Upper lobe of left lung (tissue), 6 donors: Measurements from ENCODE around the gene CCDC77. TPM values are rescaled to one million over a fixed set of nuclear protein-coding genes. Genes with fewer than 3 reads are reported as not detected.

Source experiments
- ATAC-seq, 2 donors: fragments of 200-7000 bp; cut with Tn5 transposase; one replicate each; pipeline ENCODE4 v1.9.1; 2022; ENCODE audit warnings: mild to moderate bottlenecking in 2 of 2, moderate library complexity in 2 of 2; ENCODE audit not compliant: low FRiP score in 2 of 2
- DNase-seq, 2 donors: peaks; one replicate each; pipeline ENCODE4 v3.0.0-alpha.2; 2019 to 2020
- H3K27ac ChIP-seq, 4 donors: fragments of 200-600 bp; sonication (generic); one replicate each; pipeline ENCODE4 v1.5.1; 2016 to 2019
- H3K27me3 ChIP-seq, 4 donors: fragments of 200-600 bp; sonication (generic); one replicate each; pipeline ENCODE4 v1.5.1; 2017 to 2019
- H3K36me3 ChIP-seq, 4 donors: fragments of 200-600 bp; sonication (generic); one replicate each; pipeline ENCODE4 v1.5.1; 2016 to 2019
- H3K4me1 ChIP-seq, 4 donors: fragments of 200-600 bp; sonication (generic); one replicate each; pipeline ENCODE4 v1.5.1; 2018 to 2019
- H3K4me3 ChIP-seq, 4 donors: fragments of 200-600 bp; sonication (generic); one replicate each; pipeline ENCODE4 v1.5.1; 2017 to 2019; ENCODE audit warnings: mild to moderate bottlenecking in 2 of 4, moderate library complexity in 1 of 4
- H3K9me3 ChIP-seq, 4 donors: fragments of 200-600 bp; sonication (generic); one replicate each; pipeline ENCODE4 v1.5.1; 2018 to 2019
- EP300 ChIP-seq, 4 donors: sonication (generic); formaldehyde crosslinking; IDR thresholded peaks; one replicate each; pipeline ENCODE4 v1.5.1; 2017; ENCODE audit warnings: antibody characterized with exemption in 4 of 4, control low read depth in 2 of 4
- POLR2A ChIP-seq, 4 donors: fragments of 450-650 bp; IDR thresholded peaks; one replicate each; pipeline ENCODE4 v1.5.1; 2016 to 2017; ENCODE audit warnings: antibody characterized with exemption in 4 of 4, mild to moderate bottlenecking in 2 of 4
- POLR2AphosphoS5 ChIP-seq, 2 donors: sonication (generic); formaldehyde crosslinking; IDR thresholded peaks; one replicate each; pipeline ENCODE4 v1.5.1; 2017; ENCODE audit warnings: antibody characterized with exemption in 2 of 2
- WGBS, 2 donors: methylation state at CpG; one replicate each; pipeline ENCODE4 v1.1.5; 2017 to 2018; 5-methylcytosine and 5-hydroxymethylcytosine counted together
- total RNA-seq, 6 donors: library from RNA; depleted of rRNA in 4 of 6; stranded (reverse); fragments of >200 nt in 4 of 6; gene quantifications; one replicate each; pipeline versions ENCODE4 v1.1.0 to v1.2.1, GENCODE V29; 2016 to 2021
- TF ChIP-seq, protein P1 (sequence below), 6 experiments: fragments of 450-650 bp in 4 of 6; fragments of 200-600 bp in 2 of 6; sonication (generic) in 2 of 6; IDR thresholded peaks; one replicate each; pipeline ENCODE4 v1.5.1; 2016 to 2019; ENCODE audit warnings: antibody characterized with exemption in 6 of 6
- donor health status: DM: no; HTN: no; CAD: no; lungs with moderate emphysema.
- donor health status: DM: no; HTN: yes; CAD: no; lungs with severe emphysema.

The CCDC77 gene
- total RNA-seq, 6 donors from 2014 or later = 6.5 to 25.1 (median 7.6) TPM

DNA sequence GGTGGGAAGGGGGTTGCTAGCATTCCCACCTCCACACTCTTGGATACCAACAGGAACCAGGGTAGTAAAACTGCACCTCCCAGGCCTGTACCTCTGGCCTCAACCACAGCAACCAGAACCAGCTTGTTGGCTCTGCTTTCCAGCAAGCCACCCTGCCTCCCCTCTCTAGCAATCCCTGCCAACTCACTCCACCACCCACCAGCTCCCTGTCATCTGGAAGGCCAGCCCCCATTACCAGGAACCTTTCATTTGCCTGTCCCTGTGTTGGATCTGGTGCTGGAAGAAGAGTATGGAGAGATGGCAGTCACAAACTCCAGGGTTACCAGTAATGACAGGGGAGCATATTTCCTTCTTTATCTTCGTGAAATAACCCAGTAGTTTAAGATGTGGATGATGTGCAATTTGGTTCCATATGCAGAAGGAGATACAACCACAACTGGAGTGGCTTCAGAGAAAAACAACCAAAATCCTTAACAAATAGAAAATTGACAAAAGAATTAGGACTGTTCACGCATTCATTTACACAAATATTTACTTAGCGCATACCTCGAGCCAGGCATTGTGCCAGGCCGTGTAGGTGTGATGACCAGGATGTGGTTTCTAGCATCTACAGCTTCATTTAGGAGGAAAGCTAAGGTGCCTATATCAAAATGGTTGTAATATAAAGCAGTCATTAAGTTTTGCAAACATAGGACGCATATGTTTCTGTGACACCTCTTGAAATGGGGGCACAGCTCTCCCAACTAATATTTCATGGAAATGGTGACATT, 61.7 kb downstream of the CCDC77 start:
- WGBS, 2 donors = 65% methylated on average over 6 of the region's 6 CpGs
- ATAC-seq (no peak), DNase-seq (peak in 1 of 2 donors; percentile 42)
- H3K9me3 ChIP-seq = no peaks in the 10 kb centered on the region
- no peaks in the 10 kb centered on the region for H3K36me3 ChIP-seq
- no peak overlapping the region for H3K27ac ChIP-seq
- H3K4me1 ChIP-seq = peaks cover 9 to 27% (median 18%) of the 10 kb centered on the region in 4 donors
- H3K4me3 ChIP-seq = no peak overlapping the region
- no peak for TF ChIP-seq POLR2AphosphoS5 (IDR thresholded peaks at IDR 0.05)
- TF ChIP-seq, protein P1, sequence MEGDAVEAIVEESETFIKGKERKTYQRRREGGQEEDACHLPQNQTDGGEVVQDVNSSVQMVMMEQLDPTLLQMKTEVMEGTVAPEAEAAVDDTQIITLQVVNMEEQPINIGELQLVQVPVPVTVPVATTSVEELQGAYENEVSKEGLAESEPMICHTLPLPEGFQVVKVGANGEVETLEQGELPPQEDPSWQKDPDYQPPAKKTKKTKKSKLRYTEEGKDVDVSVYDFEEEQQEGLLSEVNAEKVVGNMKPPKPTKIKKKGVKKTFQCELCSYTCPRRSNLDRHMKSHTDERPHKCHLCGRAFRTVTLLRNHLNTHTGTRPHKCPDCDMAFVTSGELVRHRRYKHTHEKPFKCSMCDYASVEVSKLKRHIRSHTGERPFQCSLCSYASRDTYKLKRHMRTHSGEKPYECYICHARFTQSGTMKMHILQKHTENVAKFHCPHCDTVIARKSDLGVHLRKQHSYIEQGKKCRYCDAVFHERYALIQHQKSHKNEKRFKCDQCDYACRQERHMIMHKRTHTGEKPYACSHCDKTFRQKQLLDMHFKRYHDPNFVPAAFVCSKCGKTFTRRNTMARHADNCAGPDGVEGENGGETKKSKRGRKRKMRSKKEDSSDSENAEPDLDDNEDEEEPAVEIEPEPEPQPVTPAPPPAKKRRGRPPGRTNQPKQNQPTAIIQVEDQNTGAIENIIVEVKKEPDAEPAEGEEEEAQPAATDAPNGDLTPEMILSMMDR (IDR thresholded peaks at IDR 0.05) = no peak
- TF ChIP-seq POLR2A (IDR thresholded peaks at IDR 0.05) = no peak
- no peak for TF ChIP-seq EP300 (IDR thresholded peaks at IDR 0.05)
- H3K27me3 ChIP-seq = peaks cover 0 to 18% (median 9%) of the 10 kb centered on the region in 4 donors

DNA sequence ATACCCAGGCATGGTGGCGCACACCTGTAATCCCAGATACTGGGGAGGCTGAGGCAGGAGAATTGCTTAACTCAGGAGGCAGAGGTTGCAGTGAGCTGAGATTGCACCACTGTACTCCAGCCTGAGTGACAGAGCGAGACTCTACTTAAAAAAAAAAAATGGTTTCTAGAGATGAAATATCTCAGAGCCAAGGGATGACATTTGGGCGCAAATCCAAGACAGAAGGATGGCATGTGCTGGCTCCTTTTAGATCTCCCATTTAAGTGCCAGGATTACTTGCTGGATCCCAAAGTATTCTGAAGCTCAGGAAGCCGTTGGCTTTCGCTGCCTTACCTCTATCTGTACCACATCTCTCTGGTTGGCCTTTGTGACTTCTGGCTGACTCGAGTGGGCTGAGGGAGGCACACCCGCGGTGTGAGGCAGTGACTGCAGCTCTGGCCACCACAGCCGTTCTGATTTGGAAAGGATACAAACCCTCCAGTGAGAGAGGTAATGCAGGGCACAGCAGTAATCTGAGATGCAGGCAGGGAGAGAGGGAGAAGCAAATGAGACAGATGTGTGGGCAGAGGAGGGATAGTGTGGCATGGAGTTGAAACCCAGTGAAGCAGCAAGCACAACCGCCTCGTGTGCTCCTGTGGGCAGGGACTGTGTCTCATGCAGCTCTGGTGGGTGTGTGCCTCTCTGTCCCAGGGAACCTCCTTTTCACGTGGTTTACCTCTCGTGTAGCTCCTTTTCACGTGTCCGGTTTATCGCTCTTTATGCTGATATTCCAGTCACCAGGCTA, 63.2 kb downstream of the CCDC77 start:
- no peaks in the 10 kb centered on the region for H3K9me3 ChIP-seq
- no peak for TF ChIP-seq EP300 (IDR thresholded peaks at IDR 0.05)
- TF ChIP-seq, protein P1 (IDR thresholded peaks at IDR 0.05) = no peak
- 65 to 68% methylated on average over 16 of the region's 16 CpGs for WGBS, 2 donors
- ATAC-seq = no peak
- peak overlapping the region in 1 of 4 donors; percentile 74 for H3K27ac ChIP-seq
- no peak for DNase-seq
- H3K4me1 ChIP-seq = peaks cover 9 to 22% (median 16%) of the 10 kb centered on the region in 4 donors
- no peaks in the 10 kb centered on the region for H3K36me3 ChIP-seq
- peaks cover 0 to 10% (median 5%) of the 10 kb centered on the region in 4 donors for H3K27me3 ChIP-seq
- no peak overlapping the region for H3K4me3 ChIP-seq

DNA sequence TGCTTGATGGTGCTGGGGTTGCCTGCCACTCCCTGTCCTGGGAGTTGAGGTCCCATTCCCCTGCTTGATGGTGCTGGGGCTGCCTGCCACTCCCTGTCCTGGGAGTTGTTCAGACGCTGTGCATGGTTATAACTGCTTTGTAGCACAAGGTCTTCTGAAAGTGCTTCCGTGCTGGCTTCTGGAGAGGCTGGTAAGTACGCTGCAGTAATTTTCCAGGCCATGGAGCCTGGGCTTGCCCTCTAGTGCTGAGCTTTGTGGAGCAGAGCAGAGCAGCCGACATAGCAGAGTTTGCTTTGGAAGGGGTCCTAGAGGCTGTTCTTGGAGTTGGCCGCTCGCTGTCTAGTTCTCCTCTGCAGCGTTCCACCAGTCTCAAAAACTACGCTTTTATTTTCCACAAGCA, 64.6 kb downstream of the CCDC77 start:
- Histone ChIP-seq H3K4me3 (no peak overlapping the region), H3K27ac (peak overlapping the region; percentile 48 to 74 (median 62)), H3K4me1 (peaks cover under 1 to 12% (median 5%) of the 10 kb centered on the region in 4 donors), H3K9me3 (no peaks in the 10 kb centered on the region), H3K27me3 (no peaks in the 10 kb centered on the region), H3K36me3 (no peaks in the 10 kb centered on the region)
- WGBS, 2 donors = 71 to 88% methylated on average over 8 of the region's 8 CpGs
- TF ChIP-seq, protein P1 (IDR thresholded peaks at IDR 0.05) = peak in 1 of 6 experiments; percentile 16
- TF ChIP-seq POLR2A (IDR thresholded peaks at IDR 0.05) (peak in 1 of 4 donors; percentile 14), POLR2AphosphoS5 (IDR thresholded peaks at IDR 0.05) (peak in 1 of 2 donors; percentile 29), EP300 (IDR thresholded peaks at IDR 0.05) (no peak)
- peak in 1 of 2 donors; percentile 82 for DNase-seq
- peak in 1 of 2 donors; percentile 60 for ATAC-seq

DNA sequence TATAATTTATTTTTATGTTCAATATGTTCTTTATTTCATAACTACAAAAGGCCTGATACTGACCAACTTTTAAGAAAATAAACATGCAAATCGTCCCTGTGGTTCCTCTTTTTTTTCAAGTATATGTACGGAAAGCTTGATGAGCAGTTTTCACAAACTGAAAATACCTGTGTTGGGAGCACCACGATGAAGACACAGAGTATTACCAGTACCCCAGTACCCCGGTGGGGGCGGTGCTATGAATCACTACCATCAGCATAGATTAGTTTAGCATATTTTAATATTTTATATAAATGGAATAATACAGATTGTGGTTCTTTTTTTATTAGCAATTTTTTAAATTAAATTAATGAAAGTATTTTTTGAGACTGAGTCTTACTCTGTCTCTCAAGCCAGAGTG, 65.3 kb downstream of the CCDC77 start:
- no peak for TF ChIP-seq EP300 (IDR thresholded peaks at IDR 0.05)
- TF ChIP-seq, protein P1 (IDR thresholded peaks at IDR 0.05) = no peak
- TF ChIP-seq POLR2AphosphoS5 (IDR thresholded peaks at IDR 0.05) = no peak
- 65 to 71% methylated on average over 5 of the region's 5 CpGs for WGBS, 2 donors
- no peak for ATAC-seq
- no peaks in the 10 kb centered on the region for H3K36me3 ChIP-seq
- no peaks in the 10 kb centered on the region for H3K9me3 ChIP-seq
- H3K4me1 ChIP-seq = peaks cover 0 to 9% (median 3%) of the 10 kb centered on the region in 4 donors
- no peaks in the 10 kb centered on the region for H3K27me3 ChIP-seq
- no peak overlapping the region for H3K4me3 ChIP-seq
- H3K27ac ChIP-seq = peak overlapping the region; percentile 48 to 74 (median 62)
- DNase-seq = no peak
